ENCODE measurements around the gene PHF11. TPM values are rescaled to one million over a fixed set of nuclear protein-coding genes. Genes with fewer than 3 reads are reported as not detected.

The PHF11 gene
- total RNA-seq, 2 donors from 2014 or later: 22.7 to 30.1 TPM

GRCh38 chr13:49452725-49453457 is 42.9 kb upstream of the PHF11 start:
- intact Hi-C loops (cut with DNase I): no loop called here
- Histone ChIP-seq H3K36me3 (replicated peaks in 1 of 2; ENCODE audit: insufficient read depth in 1 of 2, low read depth in 2 of 2) (no peaks in the 10 kb centered on the region), H3K4me3 (no peak overlapping the region), H3K27me3 (no peaks in the 10 kb centered on the region), H3K27ac (peak overlapping the region in 1 of 4 donors; percentile 8), H3K9me3 (no peaks in the 10 kb centered on the region), H3K4me1 (peaks cover 17% of the 10 kb centered on the region)
- WGBS, 2 donors: 72 to 80% methylated on average over 8 of the region's 8 CpGs
- no peak for ATAC-seq
- TF ChIP-seq POLR2A (IDR thresholded peaks at IDR 0.05) (no peak), CTCF (IDR thresholded peaks at IDR 0.05) (no peak)
- no peak for DNase-seq

GRCh38 chr13:49453465-49453864 is 42.3 kb upstream of the PHF11 start:
- no peak for ATAC-seq
- intact Hi-C loops (cut with DNase I): no loop called here
- Histone ChIP-seq H3K36me3 (replicated peaks in 1 of 2; ENCODE audit: insufficient read depth in 1 of 2, low read depth in 2 of 2) (no peaks in the 10 kb centered on the region), H3K9me3 (no peaks in the 10 kb centered on the region), H3K4me3 (no peak overlapping the region), H3K4me1 (peaks cover 11% of the 10 kb centered on the region), H3K27ac (no peak overlapping the region), H3K27me3 (no peaks in the 10 kb centered on the region)
- WGBS, 2 donors: 95 to 96% methylated on average over 7 of the region's 7 CpGs
- no peak for TF ChIP-seq CTCF (IDR thresholded peaks at IDR 0.05)
- no peak for TF ChIP-seq POLR2A (IDR thresholded peaks at IDR 0.05)
- DNase-seq: no peak

GRCh38 chr13:49454388-49455006 is 41.3 kb upstream of the PHF11 start:
- Histone ChIP-seq H3K27ac (no peak overlapping the region), H3K4me3 (no peak overlapping the region), H3K36me3 (replicated peaks in 1 of 2; ENCODE audit: insufficient read depth in 1 of 2, low read depth in 2 of 2) (no peaks in the 10 kb centered on the region), H3K4me1 (peaks cover 8% of the 10 kb centered on the region), H3K9me3 (no peaks in the 10 kb centered on the region), H3K27me3 (no peaks in the 10 kb centered on the region)
- TF ChIP-seq POLR2A (IDR thresholded peaks at IDR 0.05) (no peak), CTCF (IDR thresholded peaks at IDR 0.05) (no peak)
- DNase-seq (no peak), ATAC-seq (no peak)
- intact Hi-C loops (cut with DNase I): no loop called here
- 74 to 82% methylated on average over 4 of the region's 4 CpGs for WGBS, 2 donors

- Histone ChIP-seq H3K36me3 (replicated peaks in 1 of 2; ENCODE audit: insufficient read depth in 1 of 2, low read depth in 2 of 2) (no peaks in the 10 kb centered on the region), H3K4me3 (no peak overlapping the region), H3K27ac (no peak overlapping the region), H3K4me1 (peaks cover 8% of the 10 kb centered on the region), H3K9me3 (no peaks in the 10 kb centered on the region), H3K27me3 (no peaks in the 10 kb centered on the region)
- DNase-seq (no peak), ATAC-seq (no peak)
- intact Hi-C loops (cut with DNase I): no loop called here
- TF ChIP-seq POLR2A (IDR thresholded peaks at IDR 0.05) (no peak), CTCF (IDR thresholded peaks at IDR 0.05) (no peak)
These were observed 40.8 kb upstream of the PHF11 start for GRCh38 chr13:49455007-49455398.

GRCh38 chr13:49456156-49456555 is 39.6 kb upstream of the PHF11 start:
- ATAC-seq (no peak), DNase-seq (no peak)
- no peaks in the 10 kb centered on the region for H3K9me3 ChIP-seq
- no peak overlapping the region for H3K27ac ChIP-seq
- TF ChIP-seq POLR2A (IDR thresholded peaks at IDR 0.05) (no peak), CTCF (IDR thresholded peaks at IDR 0.05) (no peak)
- H3K27me3 ChIP-seq: no peaks in the 10 kb centered on the region
- H3K4me3 ChIP-seq: no peak overlapping the region
- no peaks in the 10 kb centered on the region for H3K36me3 ChIP-seq (replicated peaks in 1 of 2; ENCODE audit: insufficient read depth in 1 of 2, low read depth in 2 of 2)
- WGBS, 2 donors: 93 to 100% methylated on average over 1 of the region's 1 CpG
- H3K4me1 ChIP-seq: peaks cover 8% of the 10 kb centered on the region
- intact Hi-C loops (cut with DNase I): no loop called here
